HepG2 (cell line): ENCODE measurements around the gene PHF10. TPM values are rescaled to one million over a fixed set of nuclear protein-coding genes. Genes with fewer than 3 reads are reported as not detected.

Experiments used
- ATF7-NPFF ChIP-seq: sonication (generic); formaldehyde crosslinking; IDR thresholded peaks from 2 replicates; pipeline ENCODE4 v1.8.1; 2023; ENCODE audit warnings: mild to moderate bottlenecking, low read depth, missing genetic modification reagents, moderate library complexity
- ELF4 ChIP-seq: sonication (generic); formaldehyde crosslinking; IDR thresholded peaks from 2 replicates; pipeline ENCODE4 v1.5.0; 2020; ENCODE audit warnings: missing genetic modification reagents, mild to moderate bottlenecking, moderate library complexity, borderline replicate concordance
- KMT2B ChIP-seq: IDR thresholded peaks from 2 replicates; pipeline ENCODE4 v1.6.1; 2016; ENCODE audit warnings: missing genetic modification reagents, missing compliant biosample characterization
- NFATC3 ChIP-seq: sonication (generic); formaldehyde crosslinking; IDR thresholded peaks from 2 replicates; pipeline ENCODE4 v1.5.1; 2020; ENCODE audit warnings: mild to moderate bottlenecking, missing genetic modification reagents
- THAP7 ChIP-seq: sonication (generic); formaldehyde crosslinking; IDR thresholded peaks from 2 replicates; pipeline ENCODE4 v1.8.1; 2023; ENCODE audit warnings: mild to moderate bottlenecking, missing genetic modification reagents
- ZBTB40 ChIP-seq, 2 experiments: fragments of 450-650 bp in 1 of 2; sonication (generic) in 1 of 2; formaldehyde crosslinking in 1 of 2; IDR thresholded peaks; 2 replicates each; pipeline versions ENCODE4 v1.6.1 to v1.8.0; 2016 to 2022; ENCODE audit warnings: antibody characterized with exemption in 1 of 2, mild to moderate bottlenecking in 1 of 2, missing genetic modification reagents in 1 of 2
- ZMAT3 ChIP-seq: sonication (generic); formaldehyde crosslinking; conservative IDR thresholded peaks from 2 replicates; pipeline ENCODE4 v1.7.0; 2021; ENCODE audit warnings: missing genetic modification reagents
- ZNF256 ChIP-seq: sonication (generic); formaldehyde crosslinking; conservative IDR thresholded peaks from 2 replicates; pipeline ENCODE4 v1.4.0; 2020; ENCODE audit warnings: missing genetic modification reagents
- polyA plus RNA-seq, 8 experiments: library from polyadenylated mRNA; depleted of rRNA in 3 of 8; stranded (reverse) in 7 of 8; unstranded in 1 of 8; fragments of >200 nt; fragmentation: Illumina TruSeq in 4 of 8; extraction: Trizol in 4 of 8; gene quantifications; 2 replicates each; pipeline versions ENCODE4 v1.2.1 to v1.2.3, GENCODE V29; 2011 to 2016; ENCODE audit warnings: low read depth in 4 of 8, missing spikeins in 1 of 8, mixed read lengths in 1 of 8; ENCODE audit not compliant: insufficient read depth in 1 of 8
- total RNA-seq, 5 experiments: library from RNA; depleted of rRNA; stranded (reverse); fragments of >200 nt; fragmentation: Illumina TruSeq; extraction: Trizol; gene quantifications; 2 replicates each; pipeline ENCODE4 v1.2.3, GENCODE V29; 2016; ENCODE audit warnings: low read depth in 1 of 5
- TF ChIP-seq, protein P1 (sequence below): sonication (generic); formaldehyde crosslinking; IDR thresholded peaks from 2 replicates; pipeline ENCODE4 v1.4.0; 2020; ENCODE audit warnings: missing genetic modification reagents, borderline replicate concordance
- TF ChIP-seq, protein P2 (sequence below): sonication (generic); formaldehyde crosslinking; IDR thresholded peaks from 2 replicates; pipeline ENCODE4 v1.8.0; 2022; ENCODE audit warnings: missing genetic modification reagents, mild to moderate bottlenecking, moderate library complexity, borderline replicate concordance

PHF10 gene
- total and polyA plus RNA-seq, 2 of the 13 experiments (the other 11 are each of a cell fraction or from before 2014, with no cell fraction given): 42.1 to 84.1 TPM

DNA sequence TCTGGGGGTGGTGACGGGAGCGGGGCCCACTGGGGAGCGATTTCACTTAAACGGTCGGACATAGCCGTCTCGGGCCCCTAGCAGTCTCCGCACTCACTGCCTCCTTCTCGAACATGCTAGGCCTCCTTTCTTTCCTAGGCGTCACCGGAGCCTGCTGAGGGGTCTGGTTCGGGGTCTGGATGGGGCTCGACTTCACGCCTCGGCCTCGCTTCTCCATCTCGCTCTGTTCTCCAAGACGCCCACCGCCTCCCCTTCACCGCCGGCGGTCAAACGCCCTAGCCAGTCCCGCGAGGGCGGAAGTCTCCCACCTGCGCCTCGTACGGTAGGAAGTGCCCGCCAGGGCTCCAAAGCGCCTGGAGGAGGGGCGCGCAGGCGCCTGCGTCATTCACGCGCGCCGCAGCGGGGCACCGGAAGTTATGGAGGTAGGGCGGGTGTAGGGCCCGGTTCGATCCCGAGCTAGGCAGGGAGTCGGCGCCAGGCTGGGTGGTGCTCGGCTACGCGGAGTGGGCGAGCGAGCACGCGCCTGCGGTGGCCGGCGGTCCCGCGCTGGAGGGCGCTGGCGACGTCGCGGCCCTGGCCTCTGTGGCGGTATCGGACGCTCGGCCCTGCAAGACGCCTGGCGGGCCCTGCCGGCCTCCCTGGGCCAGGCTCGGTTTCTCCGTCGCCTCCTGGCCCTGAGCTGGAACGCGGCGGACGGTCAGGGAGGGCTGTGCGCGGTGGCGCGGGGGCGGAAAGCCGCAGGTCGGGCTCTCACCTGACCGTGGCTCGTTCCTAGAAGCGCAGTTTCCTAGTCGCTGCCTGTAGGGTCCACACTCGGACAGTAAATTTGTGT is 27.2 kb upstream of the PHF10 start, which contains the start of the genes DYNLT2 and ERMARD (continued):
- TF ChIP-seq, protein P1, sequence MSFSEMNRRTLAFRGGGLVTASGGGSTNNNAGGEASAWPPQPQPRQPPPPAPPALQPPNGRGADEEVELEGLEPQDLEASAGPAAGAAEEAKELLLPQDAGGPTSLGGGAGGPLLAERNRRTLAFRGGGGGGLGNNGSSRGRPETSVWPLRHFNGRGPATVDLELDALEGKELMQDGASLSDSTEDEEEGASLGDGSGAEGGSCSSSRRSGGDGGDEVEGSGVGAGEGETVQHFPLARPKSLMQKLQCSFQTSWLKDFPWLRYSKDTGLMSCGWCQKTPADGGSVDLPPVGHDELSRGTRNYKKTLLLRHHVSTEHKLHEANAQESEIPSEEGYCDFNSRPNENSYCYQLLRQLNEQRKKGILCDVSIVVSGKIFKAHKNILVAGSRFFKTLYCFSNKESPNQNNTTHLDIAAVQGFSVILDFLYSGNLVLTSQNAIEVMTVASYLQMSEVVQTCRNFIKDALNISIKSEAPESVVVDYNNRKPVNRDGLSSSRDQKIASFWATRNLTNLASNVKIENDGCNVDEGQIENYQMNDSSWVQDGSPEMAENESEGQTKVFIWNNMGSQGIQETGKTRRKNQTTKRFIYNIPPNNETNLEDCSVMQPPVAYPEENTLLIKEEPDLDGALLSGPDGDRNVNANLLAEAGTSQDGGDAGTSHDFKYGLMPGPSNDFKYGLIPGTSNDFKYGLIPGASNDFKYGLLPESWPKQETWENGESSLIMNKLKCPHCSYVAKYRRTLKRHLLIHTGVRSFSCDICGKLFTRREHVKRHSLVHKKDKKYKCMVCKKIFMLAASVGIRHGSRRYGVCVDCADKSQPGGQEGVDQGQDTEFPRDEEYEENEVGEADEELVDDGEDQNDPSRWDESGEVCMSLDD (CRISPR knock-in tag): peak; percentile 56; the same call in 1 of the 2 replicates
- peak; percentile 95 for TF ChIP-seq THAP7
- peak; percentile 70; the same call in 1 of the 2 replicates for TF ChIP-seq ZNF256
- peak; percentile 98 for TF ChIP-seq ZMAT3 (CRISPR knock-in tag)
- TF ChIP-seq NFATC3: no peak
- TF ChIP-seq ELF4 (CRISPR knock-in tag): peak; percentile 87; the same call in 1 of the 2 replicates
- TF ChIP-seq ZBTB40 (IDR thresholded peaks at IDR 0.05): peak; percentile 35; the same call in 1 of the 2 replicates
- TF ChIP-seq ZBTB40 (CRISPR knock-in tag; IDR thresholded peaks at IDR 0.05): peak; percentile 91
- TF ChIP-seq, protein P2, sequence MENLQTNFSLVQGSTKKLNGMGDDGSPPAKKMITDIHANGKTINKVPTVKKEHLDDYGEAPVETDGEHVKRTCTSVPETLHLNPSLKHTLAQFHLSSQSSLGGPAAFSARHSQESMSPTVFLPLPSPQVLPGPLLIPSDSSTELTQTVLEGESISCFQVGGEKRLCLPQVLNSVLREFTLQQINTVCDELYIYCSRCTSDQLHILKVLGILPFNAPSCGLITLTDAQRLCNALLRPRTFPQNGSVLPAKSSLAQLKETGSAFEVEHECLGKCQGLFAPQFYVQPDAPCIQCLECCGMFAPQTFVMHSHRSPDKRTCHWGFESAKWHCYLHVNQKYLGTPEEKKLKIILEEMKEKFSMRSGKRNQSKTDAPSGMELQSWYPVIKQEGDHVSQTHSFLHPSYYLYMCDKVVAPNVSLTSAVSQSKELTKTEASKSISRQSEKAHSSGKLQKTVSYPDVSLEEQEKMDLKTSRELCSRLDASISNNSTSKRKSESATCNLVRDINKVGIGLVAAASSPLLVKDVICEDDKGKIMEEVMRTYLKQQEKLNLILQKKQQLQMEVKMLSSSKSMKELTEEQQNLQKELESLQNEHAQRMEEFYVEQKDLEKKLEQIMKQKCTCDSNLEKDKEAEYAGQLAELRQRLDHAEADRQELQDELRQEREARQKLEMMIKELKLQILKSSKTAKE (CRISPR knock-in tag): peak; percentile 81
- peak; percentile 100 for TF ChIP-seq KMT2B (CRISPR knock-in tag)
- TF ChIP-seq ATF7-NPFF (CRISPR knock-in tag): peak; percentile 99
